ENCODE measurements around the gene RNF182. TPM values are rescaled to one million over a fixed set of nuclear protein-coding genes. Genes with fewer than 3 reads are reported as not detected.

Gene RNF182
- total and polyA plus RNA-seq, 9 donors: 0.32 to 1.1 (median 0.59) TPM

GRCh38 chr6:13916230-13916944 is 8.4 kb upstream of the RNF182 start:
- WGBS (ENCODE audit: insufficient coverage): 48% methylated on average over 2 of the region's 5 CpGs
- peaks cover 8% of the 10 kb centered on the region for H3K4me1 ChIP-seq (ENCODE audit: control insufficient read depth, insufficient read depth, low read length)
- DNase-seq: peak; percentile 27
- H3K36me3 ChIP-seq (ENCODE audit: control insufficient read depth, insufficient read depth, low read length): no peaks in the 10 kb centered on the region
- H3K4me3 ChIP-seq (ENCODE audit: low read length): no peak overlapping the region
- H3K27ac ChIP-seq (ENCODE audit: low read length): no peak overlapping the region
- no peaks in the 10 kb centered on the region for H3K9me3 ChIP-seq (replicated peaks; ENCODE audit: control insufficient read depth, low read depth, low read length)
- H3K27me3 ChIP-seq (ENCODE audit: control insufficient read depth, insufficient read depth, low read length): no peaks in the 10 kb centered on the region

- 73% methylated on average over 1 of the region's 1 CpG for WGBS (ENCODE audit: insufficient coverage)
- Histone ChIP-seq H3K4me1 (ENCODE audit: control insufficient read depth, insufficient read depth, low read length) (peaks cover 8% of the 10 kb centered on the region), H3K36me3 (ENCODE audit: control insufficient read depth, insufficient read depth, low read length) (no peaks in the 10 kb centered on the region), H3K27ac (ENCODE audit: low read length) (no peak overlapping the region), H3K27me3 (ENCODE audit: control insufficient read depth, insufficient read depth, low read length) (no peaks in the 10 kb centered on the region), H3K4me3 (ENCODE audit: low read length) (no peak overlapping the region), H3K9me3 (replicated peaks; ENCODE audit: control insufficient read depth, low read depth, low read length) (no peaks in the 10 kb centered on the region)
- DNase-seq: no peak
Measured at GRCh38 chr6:13917141-13917540, 7.6 kb upstream of the RNF182 start.

- no peak for DNase-seq
- H3K9me3 ChIP-seq (replicated peaks; ENCODE audit: control insufficient read depth, low read depth, low read length): no peaks in the 10 kb centered on the region
- H3K36me3 ChIP-seq (ENCODE audit: control insufficient read depth, insufficient read depth, low read length): no peaks in the 10 kb centered on the region
- no peak overlapping the region for H3K4me3 ChIP-seq (ENCODE audit: low read length)
- WGBS (ENCODE audit: insufficient coverage): no CpG with 5 or more reads among the region's 4 CpGs
- H3K27me3 ChIP-seq (ENCODE audit: control insufficient read depth, insufficient read depth, low read length): peaks cover under 1% of the 10 kb centered on the region
- H3K27ac ChIP-seq (ENCODE audit: low read length): no peak overlapping the region
- peaks cover 8% of the 10 kb centered on the region for H3K4me1 ChIP-seq (ENCODE audit: control insufficient read depth, insufficient read depth, low read length)
Measured at GRCh38 chr6:13918686-13919250, 6.0 kb upstream of the RNF182 start.

DNA sequence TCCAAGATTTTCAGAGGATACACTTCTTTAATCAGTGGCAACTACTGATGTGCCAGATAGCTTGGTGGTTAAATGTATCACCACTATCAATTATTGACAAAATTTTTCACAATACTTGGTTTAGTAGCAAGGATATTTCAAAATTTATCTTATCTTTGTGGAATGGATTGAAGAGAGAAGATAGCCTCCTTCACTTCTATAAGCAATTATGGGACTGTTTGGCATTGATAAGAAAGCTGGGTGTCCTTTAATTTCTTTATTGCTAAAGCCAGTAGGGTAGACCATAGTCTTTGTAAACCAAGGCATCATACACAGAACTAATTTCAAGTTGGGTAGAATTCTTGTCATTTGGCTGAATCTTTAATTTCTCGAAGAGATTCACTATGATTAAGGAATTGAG is 4.9 kb upstream of the RNF182 start:
- WGBS (ENCODE audit: insufficient coverage): no CpG with 5 or more reads among the region's 1 CpG
- peaks cover 10% of the 10 kb centered on the region for H3K27me3 ChIP-seq (ENCODE audit: control insufficient read depth, insufficient read depth, low read length)

GRCh38 chr6:13920552-13920951 is 4.2 kb upstream of the RNF182 start:
- no CpG with 5 or more reads among the region's 4 CpGs for WGBS (ENCODE audit: insufficient coverage)
- Histone ChIP-seq H3K4me1 (ENCODE audit: control insufficient read depth, insufficient read depth, low read length) (peaks cover 21% of the 10 kb centered on the region), H3K36me3 (ENCODE audit: control insufficient read depth, insufficient read depth, low read length) (no peaks in the 10 kb centered on the region), H3K9me3 (replicated peaks; ENCODE audit: control insufficient read depth, low read depth, low read length) (no peaks in the 10 kb centered on the region), H3K4me3 (ENCODE audit: low read length) (no peak overlapping the region), H3K27me3 (ENCODE audit: control insufficient read depth, insufficient read depth, low read length) (peaks cover 16% of the 10 kb centered on the region), H3K27ac (ENCODE audit: low read length) (no peak overlapping the region)
- peak; percentile 9 for DNase-seq

More for the DNA sequence above, 4.9 kb upstream of the RNF182 start:
- Histone ChIP-seq H3K9me3 (replicated peaks; ENCODE audit: control insufficient read depth, low read depth, low read length) (no peaks in the 10 kb centered on the region), H3K4me1 (ENCODE audit: control insufficient read depth, insufficient read depth, low read length) (peaks cover 17% of the 10 kb centered on the region), H3K27ac (ENCODE audit: low read length) (no peak overlapping the region), H3K4me3 (ENCODE audit: low read length) (no peak overlapping the region), H3K36me3 (ENCODE audit: control insufficient read depth, insufficient read depth, low read length) (no peaks in the 10 kb centered on the region)
- DNase-seq: no peak

DNA sequence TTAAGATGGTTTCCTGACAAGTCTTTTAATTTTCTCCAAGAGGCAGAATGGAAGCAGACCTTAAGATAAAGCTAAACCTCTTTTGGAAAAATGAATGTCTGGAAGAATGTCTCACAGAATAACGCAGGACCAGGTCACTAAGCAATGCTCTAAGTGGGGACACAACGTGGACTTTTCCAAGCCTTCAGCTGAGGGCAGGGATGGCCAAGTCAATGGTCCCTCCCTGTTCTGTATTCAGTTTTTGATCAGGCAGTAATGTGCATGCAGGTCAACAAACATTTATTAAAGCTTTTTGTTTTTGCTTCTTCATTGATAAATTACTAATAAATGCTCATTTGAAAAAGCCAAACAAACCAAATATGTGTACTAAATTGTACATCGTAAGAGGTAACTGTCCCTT is 2.0 kb upstream of the RNF182 start:
- Histone ChIP-seq H3K27me3 (ENCODE audit: control insufficient read depth, insufficient read depth, low read length) (peaks cover 24% of the 10 kb centered on the region), H3K4me1 (ENCODE audit: control insufficient read depth, insufficient read depth, low read length) (peaks cover 14% of the 10 kb centered on the region), H3K36me3 (ENCODE audit: control insufficient read depth, insufficient read depth, low read length) (no peaks in the 10 kb centered on the region), H3K9me3 (replicated peaks; ENCODE audit: control insufficient read depth, low read depth, low read length) (no peaks in the 10 kb centered on the region), H3K27ac (ENCODE audit: low read length) (no peak overlapping the region), H3K4me3 (ENCODE audit: low read length) (no peak overlapping the region)
- DNase-seq: no peak
- WGBS (ENCODE audit: insufficient coverage): 65% methylated on average over 2 of the region's 3 CpGs

GRCh38 chr6:13923527-13924145 is 1.1 kb upstream of the RNF182 start:
- peaks cover 14% of the 10 kb centered on the region for H3K4me1 ChIP-seq (ENCODE audit: control insufficient read depth, insufficient read depth, low read length)
- no peak overlapping the region for H3K27ac ChIP-seq (ENCODE audit: low read length)
- WGBS (ENCODE audit: insufficient coverage): 20% methylated on average over 2 of the region's 5 CpGs
- peaks cover 25% of the 10 kb centered on the region for H3K27me3 ChIP-seq (ENCODE audit: control insufficient read depth, insufficient read depth, low read length)
- no peaks in the 10 kb centered on the region for H3K9me3 ChIP-seq (replicated peaks; ENCODE audit: control insufficient read depth, low read depth, low read length)
- no peaks in the 10 kb centered on the region for H3K36me3 ChIP-seq (ENCODE audit: control insufficient read depth, insufficient read depth, low read length)
- H3K4me3 ChIP-seq (ENCODE audit: low read length): no peak overlapping the region
- DNase-seq: no peak

GRCh38 chr6:13924146-13924948 is 405 bp upstream of the RNF182 start:
- Histone ChIP-seq H3K4me1 (ENCODE audit: control insufficient read depth, insufficient read depth, low read length) (peaks cover 14% of the 10 kb centered on the region), H3K9me3 (replicated peaks; ENCODE audit: control insufficient read depth, low read depth, low read length) (no peaks in the 10 kb centered on the region), H3K4me3 (ENCODE audit: low read length) (peak overlapping the region; percentile 45), H3K27me3 (ENCODE audit: control insufficient read depth, insufficient read depth, low read length) (peaks cover 28% of the 10 kb centered on the region), H3K36me3 (ENCODE audit: control insufficient read depth, insufficient read depth, low read length) (no peaks in the 10 kb centered on the region), H3K27ac (ENCODE audit: low read length) (no peak overlapping the region)
- WGBS (ENCODE audit: insufficient coverage): under 1% methylated on average over 19 of the region's 37 CpGs
- peak; percentile 59 for DNase-seq

DNA sequence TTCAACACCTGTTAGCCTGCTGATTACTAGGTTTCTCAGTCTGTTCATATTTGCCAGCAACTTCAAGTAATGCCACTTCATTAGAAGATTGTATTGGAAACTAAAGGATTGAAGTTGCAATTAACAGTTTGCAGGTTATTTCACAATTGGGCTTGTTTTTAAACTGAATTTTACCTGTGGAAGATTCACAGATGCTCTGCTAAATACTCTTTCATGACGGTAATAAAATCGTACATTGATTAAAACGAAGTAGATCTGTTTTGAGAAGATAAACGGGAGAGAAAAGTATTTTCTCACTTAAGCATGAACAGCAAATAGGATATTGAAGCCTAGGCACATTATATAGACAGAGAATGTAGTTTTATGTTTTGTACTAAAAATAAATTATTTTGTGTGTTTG is 1.6 kb downstream of the RNF182 start:
- no peak overlapping the region for H3K4me3 ChIP-seq (ENCODE audit: low read length)
- H3K9me3 ChIP-seq (replicated peaks; ENCODE audit: control insufficient read depth, low read depth, low read length): no peaks in the 10 kb centered on the region
- peaks cover 28% of the 10 kb centered on the region for H3K27me3 ChIP-seq (ENCODE audit: control insufficient read depth, insufficient read depth, low read length)
- no peak for DNase-seq
- H3K27ac ChIP-seq (ENCODE audit: low read length): no peak overlapping the region
- no CpG with 5 or more reads among the region's 4 CpGs for WGBS (ENCODE audit: insufficient coverage)
- peaks cover 14% of the 10 kb centered on the region for H3K4me1 ChIP-seq (ENCODE audit: control insufficient read depth, insufficient read depth, low read length)
- no peaks in the 10 kb centered on the region for H3K36me3 ChIP-seq (ENCODE audit: control insufficient read depth, insufficient read depth, low read length)

DNA sequence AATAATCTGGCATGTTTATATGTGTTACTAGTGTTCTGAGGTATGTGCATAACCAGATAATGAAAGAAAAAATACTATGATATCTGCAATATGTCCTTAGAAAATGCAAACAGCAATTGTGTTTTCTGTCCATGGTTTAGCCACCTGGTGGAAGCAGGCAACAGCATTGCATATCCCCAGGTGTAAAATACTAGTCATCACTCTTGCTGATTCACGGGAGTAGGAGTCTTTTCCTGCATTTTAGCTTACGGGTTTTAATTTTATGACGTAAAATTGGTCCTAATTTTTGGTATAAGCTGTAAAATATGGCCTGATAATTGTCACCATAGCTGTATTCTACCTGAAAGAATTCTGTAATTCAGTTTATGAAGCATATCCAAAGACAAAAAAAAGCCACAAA is 2.5 kb downstream of the RNF182 start:
- no peak for DNase-seq
- H3K4me3 ChIP-seq (ENCODE audit: low read length): no peak overlapping the region
- H3K27ac ChIP-seq (ENCODE audit: low read length): no peak overlapping the region
- WGBS (ENCODE audit: insufficient coverage): no CpG with 5 or more reads among the region's 3 CpGs
- H3K27me3 ChIP-seq (ENCODE audit: control insufficient read depth, insufficient read depth, low read length): peaks cover 28% of the 10 kb centered on the region
- H3K36me3 ChIP-seq (ENCODE audit: control insufficient read depth, insufficient read depth, low read length): no peaks in the 10 kb centered on the region
- no peaks in the 10 kb centered on the region for H3K9me3 ChIP-seq (replicated peaks; ENCODE audit: control insufficient read depth, low read depth, low read length)
- H3K4me1 ChIP-seq (ENCODE audit: control insufficient read depth, insufficient read depth, low read length): peaks cover 14% of the 10 kb centered on the region

Measured in muscle of leg (tissue), 11 donors.